Body of pancreas (tissue), 4 donors: Measurements from ENCODE around the gene SAMD10.

ENCODE experiments used
- CTCF ChIP-seq, 7 experiments: fragments of 450-650 bp in 4 of 7; fragments of 200-600 bp in 3 of 7; sonication (generic) in 3 of 7; IDR thresholded peaks; one replicate each; pipeline ENCODE4 v1.5.1; 2016 to 2019; ENCODE audit warnings: antibody characterized with exemption in 7 of 7
- POLR2A ChIP-seq, 3 donors: fragments of 450-650 bp; IDR thresholded peaks; one replicate each; pipeline ENCODE4 v1.6.1; 2016; ENCODE audit warnings: antibody characterized with exemption in 3 of 3, mild to moderate bottlenecking in 2 of 3

DNA sequence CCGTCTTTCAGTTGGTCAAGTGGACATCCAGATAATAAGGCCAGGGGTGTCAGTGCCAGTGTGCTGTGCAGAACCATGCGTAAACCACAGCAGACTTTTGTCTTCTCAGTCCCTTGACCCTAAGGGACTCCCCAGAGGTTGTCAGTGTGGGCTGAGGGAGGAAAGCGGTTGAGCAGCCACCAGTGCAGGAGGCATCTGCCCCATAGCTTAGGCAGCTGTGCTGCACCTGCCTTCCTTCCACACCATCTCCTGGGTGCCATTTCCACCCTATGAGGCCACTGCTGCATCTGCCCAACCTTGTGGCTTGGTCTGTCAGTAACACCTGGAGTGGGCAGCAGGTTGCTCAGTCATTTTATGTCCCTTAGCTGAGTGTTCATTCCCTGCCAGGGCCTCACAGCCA lies 27.5 kb upstream of the SAMD10 start:
- TF ChIP-seq CTCF (IDR thresholded peaks at IDR 0.05) (no peak), POLR2A (IDR thresholded peaks at IDR 0.05) (no peak)
